Measurements from ENCODE around the gene RBP3.
"Not testable (repeated sequence)": the region's sequence is repeated elsewhere in the genome, so short reads cannot be mapped to it uniquely, and the experiment has no call there.

The RBP3 gene

GRCh38 chr10:47371629-47372485 is 23.7 kb downstream of the RBP3 start:
- DNase-seq (ENCODE audit: low read depth, low spot score) = no peak

GRCh38 chr10:47372726-47373125 is 24.6 kb downstream of the RBP3 start:
- no peak for DNase-seq (ENCODE audit: low read depth, low spot score)

GRCh38 chr10:47374611-47375536 is 26.7 kb downstream of the RBP3 start:
- DNase-seq (ENCODE audit: low read depth, low spot score) = no peak

- no peak for DNase-seq (ENCODE audit: low read depth, low spot score)
Observed at GRCh38 chr10:47376522-47377220, 28.5 kb downstream of the RBP3 start.

GRCh38 chr10:47378183-47378510 is 30.0 kb downstream of the RBP3 start:
- no peak for DNase-seq (ENCODE audit: low read depth, low spot score)

GRCh38 chr10:47378606-47379444 is 30.7 kb downstream of the RBP3 start:
- DNase-seq (ENCODE audit: low read depth, low spot score) = no peak

GRCh38 chr10:47379445-47379785 is 31.3 kb downstream of the RBP3 start:
- DNase-seq (ENCODE audit: low read depth, low spot score) = no peak

GRCh38 chr10:47379901-47380300 is 31.7 kb downstream of the RBP3 start:
- DNase-seq (ENCODE audit: low read depth, low spot score) = no peak

GRCh38 chr10:47380341-47381102 is 32.4 kb downstream of the RBP3 start:
- DNase-seq (ENCODE audit: low read depth, low spot score) = no peak

- no peak for DNase-seq (ENCODE audit: low read depth, low spot score)
Observed at GRCh38 chr10:47381103-47381395, 32.9 kb downstream of the RBP3 start.

GRCh38 chr10:47381427-47382379 is 33.5 kb downstream of the RBP3 start:
- no peak for DNase-seq (ENCODE audit: low read depth, low spot score)

GRCh38 chr10:47383261-47384147 is 35.3 kb downstream of the RBP3 start:
- DNase-seq (ENCODE audit: low read depth, low spot score) = peak; percentile 37

- DNase-seq (ENCODE audit: low read depth, low spot score) = peak; percentile 90
Observed at GRCh38 chr10:47384148-47384921, 36.2 kb downstream of the RBP3 start, which contains the start of gene ZNF488. Gene ZNF488 (minus strand): TSS chr10:47384293. CDS start chr10:47368829, 15,464 bp downstream.

GRCh38 chr10:47386104-47386503 is 37.9 kb downstream of the RBP3 start:
- DNase-seq (ENCODE audit: low read depth, low spot score) = not testable (repeated sequence)

- DNase-seq (ENCODE audit: low read depth, low spot score) = no peak
Observed at GRCh38 chr10:47388879-47389278, 40.7 kb downstream of the RBP3 start.

- no peak for DNase-seq (ENCODE audit: low read depth, low spot score)
Observed at GRCh38 chr10:47389619-47390018, 41.5 kb downstream of the RBP3 start.

GRCh38 chr10:47396311-47396717 is 48.2 kb downstream of the RBP3 start:
- DNase-seq (ENCODE audit: low read depth, low spot score) = peak; percentile 47

GRCh38 chr10:47397256-47397655 is 49.1 kb downstream of the RBP3 start:
- DNase-seq (ENCODE audit: low read depth, low spot score) = no peak
